OCI-LY3 (cell line): ENCODE data around the gene TMPRSS13.

ENCODE experiments used
- CTCF ChIP-seq: fragments of 200-600, 300-600 bp; sonication (generic); IDR thresholded peaks from 2 replicates; pipeline ENCODE4 v1.5.1; 2014; ENCODE audit warnings: antibody characterized with exemption, low read length, low read depth
- EZH2phosphoT487 ChIP-seq: fragments of 200-600 bp; shearing (Covaris generic); IDR thresholded peaks from 2 replicates; pipeline ENCODE4 v1.6.1; 2018; ENCODE audit warnings: antibody characterized with exemption, mixed run types, low read depth

GRCh38 chr11:117866526-117866925, 62.7 kb downstream of the TMPRSS13 start:
- TF ChIP-seq CTCF (no peak), EZH2phosphoT487 (no peak)
